Fibroblast of upper back skin (primary cell): ENCODE results near the gene THAP9.
"Not testable (repeated sequence)": the region's sequence is repeated elsewhere in the genome, so short reads cannot be mapped to it uniquely, and the experiment has no call there.

ENCODE experiments used
- DNase-seq: peaks from one replicate; pipeline ENCODE4 v3.0.0-alpha.2; 2013

Gene THAP9

GRCh38 chr4:82900411-82901182 is at the start of gene THAP9:
TSS of gene THAP9 (plus strand) at chr4:82900735. CDS start at chr4:82900803, 68 bp downstream.
- DNase-seq, result peak; percentile 99

- DNase-seq, result no peak
Measured at GRCh38 chr4:82851318-82851717, 49.2 kb upstream of the THAP9 start.

GRCh38 chr4:82851885-82852750 is 48.4 kb upstream of the THAP9 start:
- DNase-seq, result peak; percentile 18

GRCh38 chr4:82852751-82853285 is 47.7 kb upstream of the THAP9 start:
- no peak for DNase-seq

GRCh38 chr4:82860487-82860886 is 40.0 kb upstream of the THAP9 start:
- not testable (repeated sequence) for DNase-seq

GRCh38 chr4:82861529-82861928 is 39.0 kb upstream of the THAP9 start:
- DNase-seq, result no peak

- no peak for DNase-seq
Measured at GRCh38 chr4:82864336-82864979, 36.1 kb upstream of the THAP9 start.

GRCh38 chr4:82865592-82865991 is 34.9 kb upstream of the THAP9 start:
- peak; percentile 83 for DNase-seq

- DNase-seq, result not testable (repeated sequence)
Measured at GRCh38 chr4:82866033-82866432, 34.5 kb upstream of the THAP9 start.

GRCh38 chr4:82866706-82867385 is 33.7 kb upstream of the THAP9 start:
- DNase-seq, result no peak

- DNase-seq, result no peak
Measured at GRCh38 chr4:82868572-82868971, 32.0 kb upstream of the THAP9 start.

- DNase-seq, result no peak
Measured at GRCh38 chr4:82885410-82885809, 15.1 kb upstream of the THAP9 start.

GRCh38 chr4:82886147-82886942 is 14.2 kb upstream of the THAP9 start:
- no peak for DNase-seq

- no peak for DNase-seq
Measured at GRCh38 chr4:82889287-82889686, 11.2 kb upstream of the THAP9 start.

- DNase-seq, result no peak
Measured at GRCh38 chr4:82890528-82890900, 10.0 kb upstream of the THAP9 start.

GRCh38 chr4:82890901-82891706 is 9.4 kb upstream of the THAP9 start, which contains the start of gene SEC31A:
TSS of gene SEC31A (minus strand) at chr4:82891153. CDS start at chr4:82881936, 9,217 bp downstream.
- DNase-seq, result peak; percentile 96

- no peak for DNase-seq
Measured at GRCh38 chr4:82891707-82892466, 8.6 kb upstream of the THAP9 start.

GRCh38 chr4:82892467-82892802 is 8.1 kb upstream of the THAP9 start:
- DNase-seq, result no peak

GRCh38 chr4:82893942-82894341 is 6.6 kb upstream of the THAP9 start:
- no peak for DNase-seq

GRCh38 chr4:82896755-82897154 is 3.8 kb upstream of the THAP9 start:
- DNase-seq, result no peak
